Fibroblast of mammary gland (primary cell): ENCODE results near the gene SLC9A4.

ENCODE experiments used
- DNase-seq: peaks from one replicate; pipeline ENCODE4 v3.0.0-alpha.2; 2010; ENCODE audit warnings: low read depth
- H3K4me3 ChIP-seq: 2 replicates; pipeline ENCODE4 v1.5.1; 2011; ENCODE audit warnings: low read depth, mild to moderate bottlenecking, low read length, moderate library complexity; ENCODE audit not compliant: control insufficient read depth
- CTCF ChIP-seq: conservative IDR thresholded peaks from 2 replicates; pipeline ENCODE4 v1.5.1; 2011; ENCODE audit warnings: low read depth, low read length, inconsistent platforms; ENCODE audit not compliant: control insufficient read depth, insufficient read depth

SLC9A4 gene

DNA sequence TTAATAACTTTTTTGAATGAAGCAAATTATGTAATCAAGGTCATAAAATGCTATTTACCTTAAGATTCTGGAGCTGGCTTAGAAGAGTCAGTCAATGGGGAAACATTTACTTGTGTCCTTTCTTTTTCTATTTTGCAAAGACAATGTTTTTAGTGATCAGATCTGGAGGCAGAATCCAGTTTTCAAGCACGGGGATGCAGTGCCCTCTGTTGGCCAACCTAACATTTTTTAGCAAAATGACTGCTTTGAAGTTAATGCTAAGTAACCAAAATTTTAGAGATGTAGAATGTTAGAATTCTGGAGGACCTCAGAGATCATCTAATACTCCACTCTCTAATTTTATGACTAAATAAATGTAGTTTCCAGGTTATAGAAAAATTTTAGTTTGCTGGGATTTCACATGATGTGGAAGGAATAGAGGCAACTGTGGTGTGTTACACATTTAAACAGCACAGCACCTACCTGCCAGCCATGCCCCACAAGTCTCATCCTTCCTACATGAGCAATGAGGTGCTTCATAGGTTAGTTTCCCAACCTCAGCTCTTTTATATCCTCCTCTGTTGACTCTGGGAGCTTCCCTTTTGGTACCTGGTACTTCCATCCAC, 23.6 kb upstream of the SLC9A4 start:
- no peak overlapping the region for H3K4me3 ChIP-seq
- DNase-seq: peak; percentile 52
- TF ChIP-seq CTCF: peak; percentile 67

GRCh38 chr2:102451968-102452367, 21.1 kb upstream of the SLC9A4 start:
- no peak for DNase-seq
- H3K4me3 ChIP-seq: no peak overlapping the region
- TF ChIP-seq CTCF: no peak

GRCh38 chr2:102453501-102453900, 19.5 kb upstream of the SLC9A4 start:
- DNase-seq: no peak
- H3K4me3 ChIP-seq: no peak overlapping the region
- no peak for TF ChIP-seq CTCF

DNA sequence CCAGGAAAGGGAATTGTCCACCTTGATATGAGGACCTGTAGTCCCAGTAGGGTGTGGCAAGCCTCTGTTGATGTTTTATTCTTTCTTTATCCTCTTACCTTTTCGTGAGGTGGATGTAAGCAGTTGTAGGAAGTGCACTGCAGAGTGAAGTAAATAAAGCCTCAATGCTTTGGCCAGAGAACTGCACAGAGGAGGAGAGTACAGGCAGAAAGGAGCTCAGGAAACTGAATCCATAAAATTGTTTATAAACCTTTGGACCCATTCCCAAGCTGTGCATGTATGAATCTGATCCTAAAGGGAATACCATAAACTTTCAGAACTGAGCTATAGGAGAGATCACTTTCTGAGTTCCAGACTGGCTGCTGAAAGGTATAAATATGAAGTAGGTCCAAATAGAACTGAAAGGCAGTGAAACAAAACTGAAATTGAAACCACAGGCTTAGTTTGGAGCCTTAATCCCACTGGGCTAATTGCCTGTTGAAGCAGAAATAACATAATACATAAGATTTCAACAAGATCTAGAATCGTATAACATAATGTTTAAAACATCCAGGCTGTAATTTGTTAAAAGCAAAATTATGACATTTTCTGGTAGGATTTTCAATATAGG, 17.9 kb upstream of the SLC9A4 start:
- TF ChIP-seq CTCF: no peak
- no peak overlapping the region for H3K4me3 ChIP-seq
- DNase-seq: no peak

- no peak overlapping the region for H3K4me3 ChIP-seq
- no peak for DNase-seq
- no peak for TF ChIP-seq CTCF
Observed at GRCh38 chr2:102460467-102460866, 12.6 kb upstream of the SLC9A4 start.

GRCh38 chr2:102461188-102461587, 11.8 kb upstream of the SLC9A4 start:
- H3K4me3 ChIP-seq: no peak overlapping the region
- DNase-seq: no peak
- no peak for TF ChIP-seq CTCF
